ENCODE data around the gene YWHAG. TPM values are rescaled to one million over a fixed set of nuclear protein-coding genes. Genes with fewer than 3 reads are reported as not detected.
A peak's percentile ranks its signal among the peaks of the same experiment; 100 is the strongest.

Gene YWHAG
- total and polyA plus RNA-seq, 2 of the 13 experiments (the other 11 are each of a cell fraction or from before 2014, with no cell fraction given): 36.9 to 67.5 TPM

DNA sequence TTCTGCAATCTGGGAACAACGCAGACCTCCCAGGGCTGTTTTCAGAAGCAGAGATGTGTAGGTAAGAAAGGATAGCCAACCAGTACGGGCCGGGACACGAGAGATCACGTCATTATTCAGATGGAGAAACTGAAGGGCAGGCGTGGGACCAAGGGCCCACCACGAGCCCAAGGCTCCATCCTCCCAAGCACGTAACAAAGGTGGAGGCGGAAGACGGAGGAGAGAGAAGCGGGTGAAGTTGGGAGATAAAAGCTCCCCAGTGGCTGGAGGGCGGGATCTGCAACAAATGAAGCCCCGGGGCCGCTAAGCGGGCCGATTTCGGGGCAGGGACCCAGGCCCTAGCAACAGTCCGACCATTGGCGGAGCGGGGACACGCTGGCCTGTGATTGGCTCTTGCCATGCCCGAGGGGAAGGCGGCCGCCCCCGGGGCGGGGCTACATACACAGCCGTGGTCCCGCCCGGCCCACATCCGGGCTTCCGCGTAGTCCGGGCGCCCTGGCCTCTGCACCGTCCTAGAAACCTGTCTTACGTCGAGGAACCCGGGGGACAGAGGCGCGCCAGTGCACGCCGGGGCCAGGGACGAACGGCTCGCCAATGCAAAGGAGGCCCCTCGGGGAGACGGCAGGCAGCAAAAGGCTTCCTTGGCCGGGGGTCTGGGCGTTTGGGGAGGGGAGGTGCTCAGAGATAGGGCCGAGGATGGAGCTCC lies 40.9 kb downstream of the YWHAG start (continued):
- TF ChIP-seq, protein P1, sequence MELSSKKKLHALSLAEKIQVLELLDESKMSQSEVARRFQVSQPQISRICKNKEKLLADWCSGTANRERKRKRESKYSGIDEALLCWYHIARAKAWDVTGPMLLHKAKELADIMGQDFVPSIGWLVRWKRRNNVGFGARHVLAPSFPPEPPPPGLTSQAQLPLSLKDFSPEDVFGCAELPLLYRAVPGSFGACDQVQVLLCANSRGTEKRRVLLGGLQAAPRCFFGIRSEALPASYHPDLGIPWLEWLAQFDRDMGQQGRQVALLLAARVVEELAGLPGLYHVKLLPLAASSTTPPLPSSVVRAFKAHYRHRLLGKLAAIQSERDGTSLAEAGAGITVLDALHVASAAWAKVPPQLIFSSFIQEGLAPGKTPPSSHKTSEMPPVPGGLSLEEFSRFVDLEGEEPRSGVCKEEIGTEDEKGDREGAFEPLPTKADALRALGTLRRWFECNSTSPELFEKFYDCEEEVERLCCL (CRISPR knock-in tag; IDR thresholded peaks at IDR 0.05; ENCODE audit: borderline replicate concordance): no peak
- TF ChIP-seq KAT8 (CRISPR knock-in tag; IDR thresholded peaks at IDR 0.05) (peak; percentile 42; the same call in 1 of the 2 replicates), TARDBP (CRISPR knock-in tag; IDR thresholded peaks at IDR 0.05) (peak; percentile 68; the same call in 1 of the 2 replicates), KMT2B (CRISPR knock-in tag; IDR thresholded peaks at IDR 0.05) (peak; percentile 50; the same call in 1 of the 2 replicates), ZNF350 (CRISPR knock-in tag; IDR thresholded peaks at IDR 0.05; ENCODE audit: borderline replicate concordance, low read depth) (peak; percentile 74), ZNF235 (CRISPR knock-in tag; IDR thresholded peaks at IDR 0.05; ENCODE audit: borderline replicate concordance) (no peak), ZNF790 (CRISPR knock-in tag; IDR thresholded peaks at IDR 0.05; ENCODE audit: borderline replicate concordance) (no peak)
- TF ChIP-seq, protein P2, sequence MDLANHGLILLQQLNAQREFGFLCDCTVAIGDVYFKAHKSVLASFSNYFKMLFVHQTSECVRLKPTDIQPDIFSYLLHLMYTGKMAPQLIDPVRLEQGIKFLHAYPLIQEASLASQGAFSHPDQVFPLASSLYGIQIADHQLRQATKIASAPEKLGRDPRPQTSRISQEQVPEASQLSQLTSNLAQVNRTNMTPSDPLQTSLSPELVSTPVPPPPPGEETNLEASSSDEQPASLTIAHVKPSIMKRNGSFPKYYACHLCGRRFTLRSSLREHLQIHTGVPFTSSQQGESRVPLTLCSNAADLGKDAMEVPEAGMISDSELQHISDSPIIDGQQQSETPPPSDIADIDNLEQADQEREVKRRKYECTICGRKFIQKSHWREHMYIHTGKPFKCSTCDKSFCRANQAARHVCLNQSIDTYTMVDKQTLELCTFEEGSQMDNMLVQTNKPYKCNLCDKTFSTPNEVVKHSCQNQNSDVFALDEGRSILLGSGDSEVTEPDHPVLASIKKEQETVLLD (CRISPR knock-in tag; IDR thresholded peaks at IDR 0.05; ENCODE audit: low read depth): no peak
- TF ChIP-seq, protein P3, sequence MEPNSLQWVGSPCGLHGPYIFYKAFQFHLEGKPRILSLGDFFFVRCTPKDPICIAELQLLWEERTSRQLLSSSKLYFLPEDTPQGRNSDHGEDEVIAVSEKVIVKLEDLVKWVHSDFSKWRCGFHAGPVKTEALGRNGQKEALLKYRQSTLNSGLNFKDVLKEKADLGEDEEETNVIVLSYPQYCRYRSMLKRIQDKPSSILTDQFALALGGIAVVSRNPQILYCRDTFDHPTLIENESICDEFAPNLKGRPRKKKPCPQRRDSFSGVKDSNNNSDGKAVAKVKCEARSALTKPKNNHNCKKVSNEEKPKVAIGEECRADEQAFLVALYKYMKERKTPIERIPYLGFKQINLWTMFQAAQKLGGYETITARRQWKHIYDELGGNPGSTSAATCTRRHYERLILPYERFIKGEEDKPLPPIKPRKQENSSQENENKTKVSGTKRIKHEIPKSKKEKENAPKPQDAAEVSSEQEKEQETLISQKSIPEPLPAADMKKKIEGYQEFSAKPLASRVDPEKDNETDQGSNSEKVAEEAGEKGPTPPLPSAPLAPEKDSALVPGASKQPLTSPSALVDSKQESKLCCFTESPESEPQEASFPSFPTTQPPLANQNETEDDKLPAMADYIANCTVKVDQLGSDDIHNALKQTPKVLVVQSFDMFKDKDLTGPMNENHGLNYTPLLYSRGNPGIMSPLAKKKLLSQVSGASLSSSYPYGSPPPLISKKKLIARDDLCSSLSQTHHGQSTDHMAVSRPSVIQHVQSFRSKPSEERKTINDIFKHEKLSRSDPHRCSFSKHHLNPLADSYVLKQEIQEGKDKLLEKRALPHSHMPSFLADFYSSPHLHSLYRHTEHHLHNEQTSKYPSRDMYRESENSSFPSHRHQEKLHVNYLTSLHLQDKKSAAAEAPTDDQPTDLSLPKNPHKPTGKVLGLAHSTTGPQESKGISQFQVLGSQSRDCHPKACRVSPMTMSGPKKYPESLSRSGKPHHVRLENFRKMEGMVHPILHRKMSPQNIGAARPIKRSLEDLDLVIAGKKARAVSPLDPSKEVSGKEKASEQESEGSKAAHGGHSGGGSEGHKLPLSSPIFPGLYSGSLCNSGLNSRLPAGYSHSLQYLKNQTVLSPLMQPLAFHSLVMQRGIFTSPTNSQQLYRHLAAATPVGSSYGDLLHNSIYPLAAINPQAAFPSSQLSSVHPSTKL (CRISPR knock-in tag; IDR thresholded peaks at IDR 0.05): peak; percentile 47; the same call in 1 of the 2 replicates
